ENCODE results near the gene PSAPL1. TPM values are rescaled to one million over a fixed set of nuclear protein-coding genes. Genes with fewer than 3 reads are reported as not detected.

Gene PSAPL1
- total and polyA plus RNA-seq, 4 donors = not detected

DNA sequence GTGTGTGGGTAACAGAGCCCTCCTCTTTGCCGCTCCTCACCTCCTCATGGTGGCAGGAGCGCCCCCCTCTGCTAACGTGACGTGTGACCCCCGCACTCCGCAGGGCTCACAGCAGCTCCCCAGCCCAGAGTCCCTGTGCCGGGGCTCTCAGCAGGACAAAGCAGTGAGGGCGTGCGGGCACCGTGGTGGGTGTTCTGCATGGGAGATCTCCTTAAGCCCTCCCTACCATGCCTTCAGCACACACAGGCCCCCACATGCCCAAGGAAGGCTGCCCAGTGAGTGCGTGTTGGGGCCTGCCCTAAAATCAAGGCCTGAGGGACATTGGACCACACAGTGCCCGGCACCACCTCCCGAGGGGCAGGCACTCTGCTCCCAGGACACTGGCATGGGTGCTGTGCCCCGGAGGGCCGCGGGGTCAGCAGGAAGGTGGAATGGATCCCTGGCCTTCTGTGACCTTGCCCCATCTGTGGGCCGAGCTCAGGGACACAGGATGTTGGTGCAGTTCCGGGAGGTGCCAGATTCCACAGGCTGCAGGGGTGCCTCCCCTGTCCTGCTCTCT is 10.1 kb downstream of the PSAPL1 start:
- TF ChIP-seq, protein P1, sequence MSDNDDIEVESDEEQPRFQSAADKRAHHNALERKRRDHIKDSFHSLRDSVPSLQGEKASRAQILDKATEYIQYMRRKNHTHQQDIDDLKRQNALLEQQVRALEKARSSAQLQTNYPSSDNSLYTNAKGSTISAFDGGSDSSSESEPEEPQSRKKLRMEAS (IDR thresholded peaks at IDR 0.05) = no peak
- TF ChIP-seq, protein P2, sequence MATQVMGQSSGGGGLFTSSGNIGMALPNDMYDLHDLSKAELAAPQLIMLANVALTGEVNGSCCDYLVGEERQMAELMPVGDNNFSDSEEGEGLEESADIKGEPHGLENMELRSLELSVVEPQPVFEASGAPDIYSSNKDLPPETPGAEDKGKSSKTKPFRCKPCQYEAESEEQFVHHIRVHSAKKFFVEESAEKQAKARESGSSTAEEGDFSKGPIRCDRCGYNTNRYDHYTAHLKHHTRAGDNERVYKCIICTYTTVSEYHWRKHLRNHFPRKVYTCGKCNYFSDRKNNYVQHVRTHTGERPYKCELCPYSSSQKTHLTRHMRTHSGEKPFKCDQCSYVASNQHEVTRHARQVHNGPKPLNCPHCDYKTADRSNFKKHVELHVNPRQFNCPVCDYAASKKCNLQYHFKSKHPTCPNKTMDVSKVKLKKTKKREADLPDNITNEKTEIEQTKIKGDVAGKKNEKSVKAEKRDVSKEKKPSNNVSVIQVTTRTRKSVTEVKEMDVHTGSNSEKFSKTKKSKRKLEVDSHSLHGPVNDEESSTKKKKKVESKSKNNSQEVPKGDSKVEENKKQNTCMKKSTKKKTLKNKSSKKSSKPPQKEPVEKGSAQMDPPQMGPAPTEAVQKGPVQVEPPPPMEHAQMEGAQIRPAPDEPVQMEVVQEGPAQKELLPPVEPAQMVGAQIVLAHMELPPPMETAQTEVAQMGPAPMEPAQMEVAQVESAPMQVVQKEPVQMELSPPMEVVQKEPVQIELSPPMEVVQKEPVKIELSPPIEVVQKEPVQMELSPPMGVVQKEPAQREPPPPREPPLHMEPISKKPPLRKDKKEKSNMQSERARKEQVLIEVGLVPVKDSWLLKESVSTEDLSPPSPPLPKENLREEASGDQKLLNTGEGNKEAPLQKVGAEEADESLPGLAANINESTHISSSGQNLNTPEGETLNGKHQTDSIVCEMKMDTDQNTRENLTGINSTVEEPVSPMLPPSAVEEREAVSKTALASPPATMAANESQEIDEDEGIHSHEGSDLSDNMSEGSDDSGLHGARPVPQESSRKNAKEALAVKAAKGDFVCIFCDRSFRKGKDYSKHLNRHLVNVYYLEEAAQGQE (IDR thresholded peaks at IDR 0.05) = no peak
- TF ChIP-seq HNF4G (IDR thresholded peaks at IDR 0.05) = no peak
- no peak for TF ChIP-seq YY1 (IDR thresholded peaks at IDR 0.05)
- TF ChIP-seq SP1 (IDR thresholded peaks at IDR 0.05) = no peak
- H3K27me3 ChIP-seq (ENCODE audit: control insufficient read depth in 4 of 4, insufficient read depth in 4 of 4, low read length in 3 of 4) = no peaks in the 10 kb centered on the region
- H3K36me3 ChIP-seq (ENCODE audit: control insufficient read depth in 4 of 4, insufficient read depth in 3 of 4, low read depth in 1 of 4, low read length in 3 of 4) = no peaks in the 10 kb centered on the region
- H3K9me3 ChIP-seq (ENCODE audit: control insufficient read depth in 4 of 4, low read length in 3 of 4) = no peaks in the 10 kb centered on the region
- WGBS = 90% methylated on average over 18 of the region's 18 CpGs
- H3K9ac ChIP-seq (ENCODE audit: low read depth in 1 of 2, low read length in 2 of 2) = no peak overlapping the region
- no peaks in the 10 kb centered on the region for H3K4me1 ChIP-seq (ENCODE audit: control insufficient read depth in 4 of 4, insufficient read depth in 4 of 4, low read length in 3 of 4)
- DNase-seq (ENCODE audit: low spot score) = no peak
- no peak overlapping the region for H3K27ac ChIP-seq (ENCODE audit: low read depth in 1 of 2, low read length in 2 of 2)
- H3K4me3 ChIP-seq (ENCODE audit: low read depth in 1 of 3, low read length in 3 of 3) = no peak overlapping the region

DNA sequence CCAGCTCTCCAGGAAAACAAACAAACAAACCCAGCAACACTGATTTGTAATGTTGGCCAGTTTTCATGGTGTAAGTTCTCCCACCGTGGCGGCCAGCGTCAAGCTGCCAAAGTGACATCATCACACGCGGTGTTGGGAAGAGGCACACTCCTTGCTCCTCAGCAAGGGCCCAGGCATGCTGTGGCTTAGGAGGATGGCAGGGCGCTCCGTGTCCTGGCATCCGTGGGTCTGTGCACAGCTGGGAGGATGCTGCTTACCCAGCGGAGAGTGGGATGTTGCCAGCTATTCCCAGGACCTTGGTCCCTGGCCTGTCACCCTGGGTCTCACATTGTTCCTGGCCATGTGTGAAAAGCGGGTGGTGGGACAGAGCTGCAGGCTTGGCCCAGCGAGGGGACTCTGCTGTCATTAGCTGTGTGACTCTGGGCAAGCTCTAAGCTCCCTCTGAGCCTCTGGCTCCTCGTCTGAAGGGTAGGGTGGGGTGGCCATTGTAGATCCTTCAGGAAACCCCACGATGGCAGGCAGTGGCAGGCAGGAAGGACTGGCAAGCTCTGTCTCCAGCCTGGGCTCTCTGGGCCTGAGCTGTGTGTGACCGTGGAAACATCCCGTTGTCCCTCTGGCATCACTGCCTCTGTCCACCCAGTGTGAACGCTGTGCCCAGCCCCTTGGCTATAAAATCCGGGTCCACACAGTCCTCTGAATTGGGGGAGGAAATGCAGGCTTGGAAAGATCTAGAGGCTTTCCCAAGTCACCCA is 10.8 kb downstream of the PSAPL1 start:
- Histone ChIP-seq H3K4me1 (ENCODE audit: control insufficient read depth in 4 of 4, insufficient read depth in 4 of 4, low read length in 3 of 4) (no peaks in the 10 kb centered on the region), H3K9me3 (ENCODE audit: control insufficient read depth in 4 of 4, low read length in 3 of 4) (no peaks in the 10 kb centered on the region), H3K9ac (ENCODE audit: low read depth in 1 of 2, low read length in 2 of 2) (no peak overlapping the region), H3K27ac (ENCODE audit: low read depth in 1 of 2, low read length in 2 of 2) (no peak overlapping the region), H3K4me3 (ENCODE audit: low read depth in 1 of 3, low read length in 3 of 3) (no peak overlapping the region), H3K27me3 (ENCODE audit: control insufficient read depth in 4 of 4, insufficient read depth in 4 of 4, low read length in 3 of 4) (no peaks in the 10 kb centered on the region), H3K36me3 (ENCODE audit: control insufficient read depth in 4 of 4, insufficient read depth in 3 of 4, low read depth in 1 of 4, low read length in 3 of 4) (no peaks in the 10 kb centered on the region)
- TF ChIP-seq TAF1 (conservative IDR thresholded peaks at IDR 0.05) (no peak), HNF4A (conservative IDR thresholded peaks at IDR 0.05) (no peak)
- 88% methylated on average over 17 of the region's 17 CpGs for WGBS
- DNase-seq (ENCODE audit: low spot score) = no peak

DNA sequence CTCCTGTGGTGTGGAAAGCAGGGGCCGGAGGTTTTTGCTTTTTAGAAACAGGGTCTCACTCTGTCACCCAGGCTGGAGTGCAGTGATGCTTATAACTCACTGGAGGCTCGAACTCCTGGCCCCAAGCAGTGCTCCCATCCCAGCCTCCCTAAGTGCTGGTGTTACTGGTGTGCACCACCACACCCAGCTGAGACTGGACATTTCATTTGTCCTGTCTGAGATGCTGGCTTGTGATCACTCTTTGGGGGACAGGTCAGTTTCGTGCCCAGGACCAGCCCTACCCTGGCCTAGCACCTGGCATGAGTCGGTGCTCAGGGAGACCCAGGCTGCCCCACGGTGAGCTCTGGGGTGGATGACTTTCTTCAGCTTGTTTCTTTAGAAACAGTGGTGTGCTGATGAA is 11.3 kb downstream of the PSAPL1 start:
- H3K4me1 ChIP-seq (ENCODE audit: control insufficient read depth in 4 of 4, insufficient read depth in 4 of 4, low read length in 3 of 4) = no peaks in the 10 kb centered on the region
- no peak overlapping the region for H3K4me3 ChIP-seq (ENCODE audit: low read depth in 1 of 3, low read length in 3 of 3)
- no peak overlapping the region for H3K27ac ChIP-seq (ENCODE audit: low read depth in 1 of 2, low read length in 2 of 2)
- no peaks in the 10 kb centered on the region for H3K36me3 ChIP-seq (ENCODE audit: control insufficient read depth in 4 of 4, insufficient read depth in 3 of 4, low read depth in 1 of 4, low read length in 3 of 4)
- no peak for DNase-seq (ENCODE audit: low spot score)
- no peaks in the 10 kb centered on the region for H3K27me3 ChIP-seq (ENCODE audit: control insufficient read depth in 4 of 4, insufficient read depth in 4 of 4, low read length in 3 of 4)
- H3K9me3 ChIP-seq (ENCODE audit: control insufficient read depth in 4 of 4, low read length in 3 of 4) = no peaks in the 10 kb centered on the region
- TF ChIP-seq, protein P1 (IDR thresholded peaks at IDR 0.05) = no peak
- no peak for TF ChIP-seq SP1 (IDR thresholded peaks at IDR 0.05)
- TF ChIP-seq, protein P3, sequence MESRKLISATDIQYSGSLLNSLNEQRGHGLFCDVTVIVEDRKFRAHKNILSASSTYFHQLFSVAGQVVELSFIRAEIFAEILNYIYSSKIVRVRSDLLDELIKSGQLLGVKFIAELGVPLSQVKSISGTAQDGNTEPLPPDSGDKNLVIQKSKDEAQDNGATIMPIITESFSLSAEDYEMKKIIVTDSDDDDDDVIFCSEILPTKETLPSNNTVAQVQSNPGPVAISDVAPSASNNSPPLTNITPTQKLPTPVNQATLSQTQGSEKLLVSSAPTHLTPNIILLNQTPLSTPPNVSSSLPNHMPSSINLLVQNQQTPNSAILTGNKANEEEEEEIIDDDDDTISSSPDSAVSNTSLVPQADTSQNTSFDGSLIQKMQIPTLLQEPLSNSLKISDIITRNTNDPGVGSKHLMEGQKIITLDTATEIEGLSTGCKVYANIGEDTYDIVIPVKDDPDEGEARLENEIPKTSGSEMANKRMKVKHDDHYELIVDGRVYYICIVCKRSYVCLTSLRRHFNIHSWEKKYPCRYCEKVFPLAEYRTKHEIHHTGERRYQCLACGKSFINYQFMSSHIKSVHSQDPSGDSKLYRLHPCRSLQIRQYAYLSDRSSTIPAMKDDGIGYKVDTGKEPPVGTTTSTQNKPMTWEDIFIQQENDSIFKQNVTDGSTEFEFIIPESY (IDR thresholded peaks at IDR 0.05) = no peak
- TF ChIP-seq, protein P4, sequence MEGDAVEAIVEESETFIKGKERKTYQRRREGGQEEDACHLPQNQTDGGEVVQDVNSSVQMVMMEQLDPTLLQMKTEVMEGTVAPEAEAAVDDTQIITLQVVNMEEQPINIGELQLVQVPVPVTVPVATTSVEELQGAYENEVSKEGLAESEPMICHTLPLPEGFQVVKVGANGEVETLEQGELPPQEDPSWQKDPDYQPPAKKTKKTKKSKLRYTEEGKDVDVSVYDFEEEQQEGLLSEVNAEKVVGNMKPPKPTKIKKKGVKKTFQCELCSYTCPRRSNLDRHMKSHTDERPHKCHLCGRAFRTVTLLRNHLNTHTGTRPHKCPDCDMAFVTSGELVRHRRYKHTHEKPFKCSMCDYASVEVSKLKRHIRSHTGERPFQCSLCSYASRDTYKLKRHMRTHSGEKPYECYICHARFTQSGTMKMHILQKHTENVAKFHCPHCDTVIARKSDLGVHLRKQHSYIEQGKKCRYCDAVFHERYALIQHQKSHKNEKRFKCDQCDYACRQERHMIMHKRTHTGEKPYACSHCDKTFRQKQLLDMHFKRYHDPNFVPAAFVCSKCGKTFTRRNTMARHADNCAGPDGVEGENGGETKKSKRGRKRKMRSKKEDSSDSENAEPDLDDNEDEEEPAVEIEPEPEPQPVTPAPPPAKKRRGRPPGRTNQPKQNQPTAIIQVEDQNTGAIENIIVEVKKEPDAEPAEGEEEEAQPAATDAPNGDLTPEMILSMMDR (IDR thresholded peaks at IDR 0.05; ENCODE audit: low read depth, low read length, missing input control) = no peak
- no peak for TF ChIP-seq YY1 (IDR thresholded peaks at IDR 0.05)
- TF ChIP-seq GABPA (IDR thresholded peaks at IDR 0.05 in 1 of 2, conservative IDR thresholded peaks at IDR 0.05 in 1 of 2) = no peak
- TF ChIP-seq HNF4A (conservative IDR thresholded peaks at IDR 0.05) = no peak
- TF ChIP-seq, protein P5, sequence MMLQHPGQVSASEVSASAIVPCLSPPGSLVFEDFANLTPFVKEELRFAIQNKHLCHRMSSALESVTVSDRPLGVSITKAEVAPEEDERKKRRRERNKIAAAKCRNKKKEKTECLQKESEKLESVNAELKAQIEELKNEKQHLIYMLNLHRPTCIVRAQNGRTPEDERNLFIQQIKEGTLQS (IDR thresholded peaks at IDR 0.05) = no peak
- TF ChIP-seq, protein P2 (IDR thresholded peaks at IDR 0.05) = no peak
- no peak for TF ChIP-seq HNF4G (IDR thresholded peaks at IDR 0.05)
- no peak overlapping the region for H3K9ac ChIP-seq (ENCODE audit: low read depth in 1 of 2, low read length in 2 of 2)
- 83% methylated on average over 5 of the region's 5 CpGs for WGBS

All from liver (tissue), 9 donors.